GM21360 (cell line): ENCODE measurements around the gene ARMC6.

ENCODE experiments used
- ATAC-seq: cut with Tn5 transposase; IDR thresholded peaks from one replicate; pipeline ENCODE4 v1.9.1; 2021; ENCODE audit warnings: mild to moderate bottlenecking, moderate library complexity; ENCODE audit not compliant: unreplicated experiment

ARMC6 gene

GRCh38 chr19:19054315-19054938 is 21.0 kb downstream of the ARMC6 start:
- no peak for ATAC-seq

DNA sequence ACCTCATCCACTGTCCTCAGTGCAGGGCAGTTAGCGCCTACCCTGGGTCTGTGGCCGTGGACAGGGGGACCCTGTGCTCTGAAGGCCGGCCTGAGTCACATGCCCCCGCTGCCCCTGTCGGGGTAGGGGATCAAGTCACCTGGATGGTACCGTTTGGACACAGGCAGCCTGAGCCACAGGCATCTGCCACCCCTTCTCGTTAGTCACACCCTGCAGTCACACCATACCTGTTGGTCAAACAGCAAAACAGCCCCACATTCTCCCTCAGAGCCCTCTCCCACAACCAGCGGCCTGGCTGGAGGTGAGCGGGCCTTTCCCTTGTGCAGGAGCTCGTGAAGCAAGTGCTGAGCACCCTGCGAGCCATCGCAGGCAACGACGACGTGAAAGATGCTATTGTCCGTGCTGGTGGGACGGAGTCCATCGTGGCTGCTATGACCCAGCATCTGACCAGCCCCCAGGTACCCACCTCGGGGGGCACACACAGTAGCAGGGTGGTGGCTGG is 21.6 kb downstream of the ARMC6 start:
- no peak for ATAC-seq

DNA sequence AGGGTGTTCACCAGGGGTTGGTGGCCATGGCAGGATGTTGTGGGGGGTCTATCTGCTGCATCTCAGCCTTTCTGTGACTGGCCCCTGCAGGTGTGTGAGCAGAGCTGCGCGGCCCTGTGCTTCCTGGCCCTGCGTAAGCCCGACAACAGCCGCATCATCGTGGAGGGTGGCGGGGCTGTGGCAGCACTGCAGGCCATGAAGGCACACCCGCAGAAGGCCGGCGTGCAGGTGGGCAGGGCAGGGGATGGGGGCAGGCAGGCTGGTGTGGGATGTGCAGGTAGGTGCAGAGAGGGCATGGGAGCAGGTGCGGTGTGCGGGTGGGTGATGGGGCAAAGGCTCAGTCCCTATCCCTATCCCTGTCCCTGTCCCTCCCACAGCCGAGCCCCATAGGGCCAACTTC is 22.3 kb downstream of the ARMC6 start:
- no peak for ATAC-seq

- ATAC-seq: no peak
Observed at GRCh38 chr19:19056636-19057275, 23.4 kb downstream of the ARMC6 start.

DNA sequence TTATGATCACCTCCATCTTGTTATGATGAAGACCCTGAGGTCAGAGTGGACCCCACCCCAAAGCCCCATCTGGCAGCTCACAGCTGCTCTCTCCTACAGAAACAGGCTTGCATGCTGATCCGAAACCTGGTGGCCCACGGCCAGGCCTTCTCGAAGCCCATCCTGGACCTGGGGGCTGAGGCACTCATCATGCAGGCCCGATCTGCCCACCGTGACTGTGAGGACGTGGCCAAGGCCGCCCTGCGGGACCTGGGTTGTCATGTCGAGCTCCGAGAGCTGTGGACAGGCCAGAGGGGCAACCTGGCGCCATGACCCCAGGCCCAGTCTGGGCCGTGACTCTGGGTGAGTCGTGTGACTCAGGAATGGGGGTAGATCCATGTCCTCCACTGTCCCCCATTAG is 23.9 kb downstream of the ARMC6 start:
- ATAC-seq: no peak

DNA sequence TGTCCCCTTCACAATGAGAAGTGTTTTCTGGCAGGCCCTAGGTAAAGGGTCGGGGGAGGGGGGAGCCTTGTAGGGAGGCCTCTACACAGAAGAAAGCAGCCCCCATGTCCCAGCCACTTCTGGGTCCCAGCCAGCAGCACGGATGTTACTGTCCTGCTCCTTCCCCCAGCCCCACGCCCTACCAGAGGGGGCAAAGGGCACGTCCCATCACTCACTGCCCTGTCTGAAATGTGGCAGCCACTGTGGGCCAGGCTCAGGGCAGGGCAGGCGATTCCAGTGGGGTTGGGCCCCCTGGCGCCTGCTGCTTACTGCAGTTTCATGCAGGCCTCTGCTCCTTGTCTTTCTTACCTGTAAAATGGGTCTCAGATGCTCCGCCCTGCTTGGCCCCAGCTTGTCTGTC is 24.3 kb downstream of the ARMC6 start:
- ATAC-seq: no peak

- no peak for ATAC-seq
Observed at GRCh38 chr19:19059018-19059836, 25.8 kb downstream of the ARMC6 start.

DNA sequence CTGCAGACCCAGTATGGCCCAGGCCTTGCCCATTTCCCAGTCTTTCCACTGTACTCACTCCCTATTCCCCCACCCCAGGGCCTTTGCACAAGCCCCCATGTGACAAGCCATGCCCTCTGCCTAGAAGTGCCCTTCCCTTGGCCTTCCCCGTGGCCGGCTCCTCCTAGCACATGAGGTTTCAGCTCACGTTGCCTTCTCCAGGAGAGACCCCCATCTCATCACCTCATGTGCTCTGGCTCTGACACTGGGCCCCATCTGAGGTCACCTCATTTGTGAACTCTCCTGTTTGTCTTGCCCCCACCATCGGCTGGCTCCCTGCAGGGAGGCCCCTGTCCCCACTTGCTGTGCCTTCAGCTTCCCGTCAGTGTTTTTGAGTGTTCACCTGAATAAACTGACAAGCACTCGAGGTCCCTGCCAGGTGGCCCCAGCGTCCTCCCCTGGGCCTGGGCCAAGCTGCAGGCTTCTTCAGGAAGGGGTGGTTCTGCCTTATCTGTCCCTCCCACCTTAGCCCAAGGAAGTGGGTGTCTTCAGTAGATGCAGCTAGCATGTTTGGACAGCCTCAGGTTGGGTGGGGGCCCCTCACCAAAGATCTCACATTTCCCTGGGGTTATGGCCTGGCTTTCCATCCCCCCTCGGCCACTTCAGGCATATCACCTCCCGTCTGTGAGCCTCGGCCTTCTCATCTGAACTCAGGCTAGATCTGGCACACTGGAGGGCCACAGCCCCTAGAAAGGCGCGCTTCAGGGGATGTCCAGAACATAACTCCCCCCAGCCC is 26.6 kb downstream of the ARMC6 start:
- ATAC-seq: no peak

- ATAC-seq: no peak
Observed at GRCh38 chr19:19061506-19061905, 28.1 kb downstream of the ARMC6 start.

- ATAC-seq: no peak
Observed at GRCh38 chr19:19062454-19063182, 29.2 kb downstream of the ARMC6 start.

DNA sequence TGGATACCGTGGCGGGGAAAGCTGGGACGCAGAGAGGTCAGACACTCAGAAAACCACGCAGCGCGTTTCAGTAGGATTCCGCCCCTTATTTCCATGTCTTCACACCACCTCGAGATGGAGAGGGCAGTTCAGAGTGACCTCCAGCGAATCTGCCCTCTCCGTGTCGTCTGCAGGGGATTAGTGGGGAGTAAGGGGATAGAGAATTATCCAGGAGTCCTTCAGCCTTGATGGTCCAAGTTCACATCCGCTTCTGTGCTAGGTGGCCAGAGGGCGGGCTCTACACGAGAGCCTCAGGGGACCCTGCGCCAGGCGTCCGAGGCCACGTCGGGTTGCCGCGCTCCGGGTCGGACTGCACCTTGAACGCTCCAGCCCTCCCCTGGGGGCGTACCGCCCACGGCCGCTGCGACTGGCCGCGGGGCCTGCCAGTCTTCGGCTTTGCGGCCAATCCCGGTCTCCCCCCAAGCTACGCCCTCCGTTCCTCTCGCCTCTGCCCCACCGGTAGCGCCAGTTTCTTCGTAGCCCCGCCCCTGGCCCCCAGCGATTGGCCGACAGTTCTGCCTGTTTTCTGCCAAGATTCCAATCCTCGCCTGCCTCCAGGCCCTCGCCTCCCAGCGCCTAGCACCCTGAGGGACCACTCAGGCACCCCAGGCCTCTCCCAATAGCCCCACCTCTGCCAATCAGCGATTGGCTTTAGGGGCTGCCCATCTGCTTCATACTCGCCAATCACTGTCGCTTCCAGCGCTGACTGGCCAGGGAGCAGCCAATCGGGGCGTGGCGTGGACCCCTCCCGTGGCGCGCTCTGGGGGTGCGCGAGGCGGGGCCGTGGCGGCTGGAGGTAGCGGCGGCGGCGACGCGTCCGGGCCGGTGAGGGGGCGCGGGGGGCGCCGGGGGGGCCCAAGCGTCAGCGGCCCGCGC is 30.0 kb downstream of the ARMC6 start, which contains the start of gene SLC25A42:
Gene SLC25A42, plus strand, starts transcription at position 812 of the 915 bp plus-strand sequence. CDS start 32,131 bp downstream, outside the sequence.
- peak; percentile 80 for ATAC-seq

DNA sequence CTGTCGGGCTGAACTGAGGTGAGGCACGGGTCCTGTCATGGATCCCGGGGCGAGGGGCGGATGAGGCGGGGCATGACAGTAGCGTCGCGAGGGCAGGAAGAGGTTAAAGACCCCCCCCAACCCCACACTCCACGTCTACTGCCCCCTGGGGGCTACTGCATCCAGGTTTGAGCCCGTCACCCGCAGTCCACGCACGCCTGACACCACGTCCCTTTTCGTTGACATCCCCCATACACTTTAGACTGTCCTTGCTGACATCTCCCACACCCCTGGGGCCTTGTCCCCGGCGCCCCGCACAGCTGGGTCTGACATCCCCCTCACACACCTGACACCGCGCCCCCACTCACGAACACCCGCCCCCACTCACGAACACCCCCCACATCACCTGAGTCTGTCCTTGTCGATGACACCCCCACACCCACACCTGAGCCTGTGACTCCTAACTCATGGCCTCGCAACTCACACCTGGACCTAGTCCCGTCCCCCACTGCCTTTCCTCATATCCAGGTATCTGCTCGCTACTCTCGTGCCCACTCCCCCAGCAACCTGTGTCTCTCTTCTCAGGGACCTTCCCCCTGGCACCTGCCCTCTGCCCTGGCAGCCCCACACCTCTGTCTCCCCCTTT is 30.8 kb downstream of the ARMC6 start:
- no peak for ATAC-seq

GRCh38 chr19:19064811-19065745 is 31.7 kb downstream of the ARMC6 start:
- ATAC-seq: no peak

DNA sequence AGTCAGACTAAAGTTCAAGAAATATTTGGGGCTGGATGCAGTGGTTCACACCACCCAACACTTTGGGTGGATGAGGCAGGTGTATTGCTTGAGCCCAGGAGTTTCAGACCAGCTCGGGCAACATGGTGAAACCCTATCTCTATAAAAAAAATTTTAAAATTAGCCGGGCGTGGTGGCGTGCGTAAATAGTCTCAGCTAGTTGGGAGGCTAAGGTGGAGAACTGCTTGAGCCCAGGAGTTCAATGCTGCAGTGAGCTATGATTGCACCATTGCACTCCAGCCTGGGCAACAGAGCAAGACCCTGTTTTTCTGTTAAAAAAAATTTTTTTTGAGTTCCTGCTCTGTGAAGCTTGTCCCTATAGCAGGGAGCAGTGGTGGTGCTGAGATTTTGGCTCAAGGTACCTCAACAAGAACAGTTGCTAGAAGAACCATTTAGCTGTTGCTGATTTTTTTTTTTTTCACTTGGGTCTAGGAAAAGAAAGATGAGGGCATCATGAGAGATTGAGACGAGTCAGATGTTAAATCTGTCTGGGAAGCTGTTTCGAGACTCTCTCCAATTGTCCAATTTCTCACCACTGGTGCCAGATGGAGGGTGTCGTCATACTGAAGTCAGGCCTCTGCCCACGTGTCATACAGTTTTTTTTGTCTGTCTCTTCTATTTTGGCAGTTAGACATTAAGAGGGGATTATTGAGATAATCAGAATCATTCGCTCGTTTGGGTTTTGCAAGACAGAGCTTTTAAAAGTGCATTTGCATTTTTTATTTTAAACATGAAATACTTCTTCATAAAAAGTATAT is 34.1 kb downstream of the ARMC6 start:
- no peak for ATAC-seq

DNA sequence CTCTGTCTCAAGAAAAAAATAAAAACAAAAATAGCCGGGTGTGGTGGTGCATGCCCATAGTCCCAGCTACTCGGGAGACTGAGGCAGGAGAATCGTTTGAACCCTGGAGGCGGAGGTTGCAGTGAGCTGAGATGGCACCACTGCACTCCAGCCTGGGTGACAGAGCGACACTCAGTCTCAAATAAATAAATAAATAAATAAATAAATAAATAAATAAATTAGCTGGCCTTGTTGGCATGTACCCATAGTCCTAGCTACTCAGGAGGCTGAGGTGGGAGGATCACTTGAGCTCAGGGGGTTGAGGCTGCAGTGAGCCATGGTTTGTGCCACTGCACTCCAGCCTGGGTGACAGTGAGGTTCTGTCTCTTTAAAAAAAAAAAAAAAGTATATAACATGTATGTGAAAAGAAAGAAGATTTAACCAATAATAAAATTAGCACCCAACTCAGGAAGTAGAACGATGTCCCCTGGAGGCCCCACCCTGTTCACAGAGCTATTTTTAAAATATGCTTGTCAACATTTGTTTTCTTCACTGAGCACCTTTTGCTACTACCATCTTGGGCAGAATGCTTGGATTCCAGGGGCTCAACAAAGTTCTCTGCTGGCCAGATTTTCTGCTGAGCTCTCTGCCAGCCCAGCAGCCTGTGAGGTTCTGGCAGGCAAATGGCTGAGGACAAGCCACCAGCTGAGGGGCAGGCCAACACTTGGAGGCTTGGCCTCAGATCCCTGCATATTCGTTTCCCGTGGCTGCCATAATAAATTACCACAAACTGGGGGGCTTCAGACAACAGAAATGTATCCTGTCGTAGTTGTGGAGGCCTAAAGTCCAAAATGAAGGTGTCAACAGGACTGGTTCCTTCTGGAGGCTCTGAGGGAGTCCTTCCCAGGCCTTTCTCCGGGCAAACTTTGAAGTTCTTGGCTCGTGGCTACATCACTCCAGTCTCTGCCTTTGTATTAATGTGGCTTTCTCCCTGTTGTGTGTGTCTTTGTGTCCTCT is 35.6 kb downstream of the ARMC6 start:
- no peak for ATAC-seq

DNA sequence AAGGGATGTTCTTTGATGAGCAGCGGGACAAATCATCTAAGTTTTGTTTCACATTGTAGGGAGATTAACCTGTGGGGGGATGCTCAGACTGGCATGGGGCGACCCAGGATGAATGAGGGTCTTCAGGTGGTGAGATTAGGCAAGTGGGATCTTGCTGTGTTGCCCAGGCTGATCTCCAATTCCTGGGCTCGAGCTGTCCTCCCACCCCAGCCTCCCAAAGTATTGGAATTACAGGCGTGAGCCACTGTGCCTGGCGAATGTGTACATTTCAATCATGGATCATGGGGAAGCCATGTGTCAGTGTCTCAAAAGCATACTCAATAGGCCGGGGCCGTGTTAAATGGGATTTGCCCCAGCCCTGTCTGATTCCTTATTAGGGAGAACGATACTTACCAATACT is 38.5 kb downstream of the ARMC6 start:
- no peak for ATAC-seq
